Activated CD8-positive, alpha-beta T cell treated with anti-CD3 and anti-CD28 coated beads, Interleukin-2, amount 10 ng/mL, durations not matched to agents 7 days and 5 days (primary cell): ENCODE measurements around the gene SYNE1. TPM values are rescaled to one million over a fixed set of nuclear protein-coding genes. Genes with fewer than 3 reads are reported as not detected.

Experiments
- ATAC-seq: fragments of 150-1000 bp; cut with Tn5 transposase; one replicate; pipeline ENCODE4 v1.10.0; 2021; ENCODE audit warnings: moderate library complexity
- CTCF ChIA-PET: fragments of 350-600 bp; sonication (Branson Sonifier 250); formaldehyde crosslinking; loops from one replicate; lab custom pipeline; 2021; ENCODE audit warnings: antibody characterized with exemption; lab: Charles Lee
- POLR2A ChIA-PET: fragments of 350-600 bp; sonication (Branson Sonifier 250); formaldehyde crosslinking; loops from one replicate; lab custom pipeline; 2021; ENCODE audit warnings: antibody characterized with exemption; lab: Charles Lee
- DNase-seq: peaks from one replicate; pipeline ENCODE4 v3.0.0-alpha.2; 2020
- H3K27ac Mint-ChIP-seq: one replicate; pipeline ENCODE4 v1.8.0; 2021; ENCODE audit warnings: mild to moderate bottlenecking, mixed read lengths
- H3K27me3 Mint-ChIP-seq: one replicate; pipeline ENCODE4 v1.8.0; 2021; ENCODE audit warnings: low read depth, mixed read lengths
- H3K36me3 Mint-ChIP-seq: one replicate; pipeline ENCODE4 v1.8.0; 2021; ENCODE audit warnings: low read depth, mixed read lengths
- H3K4me1 Mint-ChIP-seq: one replicate; pipeline ENCODE4 v1.8.0; 2021; ENCODE audit warnings: low read depth, mixed read lengths
- H3K4me3 Mint-ChIP-seq: one replicate; pipeline ENCODE4 v1.8.0; 2021; ENCODE audit warnings: mild to moderate bottlenecking, mixed read lengths
- H3K9me3 Mint-ChIP-seq: one replicate; pipeline ENCODE4 v1.8.0; 2022; ENCODE audit warnings: mixed read lengths; ENCODE audit not compliant: insufficient read depth
- total RNA-seq, 2 experiments: library from RNA; stranded (reverse); gene quantifications; one replicate each; pipeline ENCODE4 v1.2.3, GENCODE V29; 2021

Gene SYNE1
- total RNA-seq, 2 experiments from 2014 or later: 57.0 to 63.8 TPM

DNA sequence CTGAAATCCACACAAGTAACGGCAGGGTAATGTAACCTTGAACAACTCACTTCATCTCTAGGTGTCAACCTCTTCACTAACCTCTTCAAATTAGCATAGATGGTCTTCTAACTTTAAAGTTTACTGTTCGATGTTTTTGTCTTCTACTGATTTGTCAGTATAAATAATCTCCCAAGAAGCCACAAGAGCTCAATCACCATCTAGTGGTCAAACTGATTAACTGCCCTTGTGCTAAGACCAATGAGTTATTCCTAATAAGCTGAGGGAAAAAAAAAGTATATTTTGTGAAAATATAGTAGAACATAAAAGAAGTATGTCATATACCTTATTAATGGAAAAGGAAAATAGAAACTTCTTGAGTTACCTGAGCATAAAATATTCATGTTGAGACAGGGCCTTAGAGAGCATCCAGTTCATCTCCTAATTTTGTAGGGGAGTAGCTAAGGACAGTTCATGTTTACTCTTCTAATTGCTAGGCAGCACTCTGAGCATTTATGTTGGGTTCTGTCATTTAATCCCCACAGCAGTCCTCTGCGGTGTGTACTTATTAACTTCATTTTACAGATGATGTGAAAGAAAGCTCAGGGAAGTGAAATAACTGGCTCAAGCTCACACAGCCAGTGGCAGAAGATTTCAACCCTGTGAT is 512.6 kb downstream of the SYNE1 start:
- Mint-ChIP-seq H3K4me1 (no peaks in the 10 kb centered on the region), H3K9me3 (no peaks in the 10 kb centered on the region), H3K36me3 (peaks cover 44% of the 10 kb centered on the region), H3K27ac (no peak overlapping the region), H3K27me3 (no peaks in the 10 kb centered on the region), H3K4me3 (no peak overlapping the region)
- ATAC-seq (no peak), DNase-seq (no peak)
- ChIA-PET POLR2A (no interaction called here), CTCF (interaction anchor here (0.6 to 2.2 kb wide), 17 partner anchors 9 to 683 kb away, joined by 3 to 21 read pairs (median 3); no protein-coding TSS in a partner anchor)

DNA sequence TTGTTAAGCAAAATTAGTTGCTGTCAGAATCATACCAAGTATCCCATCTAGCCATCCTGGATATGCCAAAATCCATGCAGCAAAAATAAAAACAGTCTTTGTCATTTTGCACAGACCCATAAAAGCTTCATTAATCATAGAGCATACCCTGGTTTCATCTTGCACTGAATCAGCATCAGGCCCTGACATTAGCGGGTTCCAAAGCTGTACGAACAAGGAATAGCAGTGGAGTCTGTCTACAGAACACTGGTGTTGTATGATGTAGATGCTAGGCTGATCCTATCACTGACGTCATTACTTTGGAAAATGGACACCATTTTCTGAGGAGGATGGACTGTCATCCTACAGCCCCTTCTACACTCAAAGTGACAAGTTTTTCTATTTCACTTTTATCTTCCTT is 514.1 kb downstream of the SYNE1 start:
- Mint-ChIP-seq H3K4me3 (no peak overlapping the region), H3K27me3 (no peaks in the 10 kb centered on the region), H3K36me3 (peaks cover 39% of the 10 kb centered on the region), H3K27ac (no peak overlapping the region), H3K4me1 (peaks cover under 1% of the 10 kb centered on the region), H3K9me3 (no peaks in the 10 kb centered on the region)
- DNase-seq (no peak), ATAC-seq (no peak)
- ChIA-PET CTCF (interaction anchor here (0.7 to 1.1 kb wide), 2 partner anchors 12 to 433 kb away, joined by 3 read pairs; no protein-coding TSS in a partner anchor), POLR2A (no interaction called here)

DNA sequence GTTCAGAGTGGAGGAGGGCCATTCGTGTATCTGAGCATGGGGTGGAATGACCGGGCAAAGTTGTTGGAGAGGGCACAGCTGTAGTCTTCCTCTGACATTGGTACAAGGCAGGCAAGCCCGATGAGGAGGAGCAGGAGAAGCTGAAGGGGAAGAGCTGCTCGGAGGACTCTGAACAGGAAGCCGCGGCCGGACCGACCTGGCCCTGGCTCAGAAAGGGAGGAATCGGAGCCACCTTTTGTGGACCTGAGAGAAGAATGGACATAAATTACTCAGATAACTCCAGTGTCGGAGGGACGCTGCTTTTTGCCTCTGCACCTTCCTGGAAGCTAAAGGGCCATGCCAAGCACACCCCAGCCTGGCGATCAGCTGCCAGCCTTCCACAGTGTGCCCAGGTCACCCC is 514.7 kb downstream of the SYNE1 start:
- Mint-ChIP-seq H3K9me3 (no peaks in the 10 kb centered on the region), H3K27me3 (no peaks in the 10 kb centered on the region), H3K27ac (no peak overlapping the region), H3K4me3 (no peak overlapping the region), H3K4me1 (peaks cover 7% of the 10 kb centered on the region), H3K36me3 (peaks cover 35% of the 10 kb centered on the region)
- ChIA-PET POLR2A (no interaction called here), CTCF (interaction anchor here (1.3 to 1.4 kb wide), 2 partner anchors 216 to 432 kb away, joined by 3 to 4 read pairs; no protein-coding TSS in a partner anchor)
- DNase-seq (no peak), ATAC-seq (no peak)

DNA sequence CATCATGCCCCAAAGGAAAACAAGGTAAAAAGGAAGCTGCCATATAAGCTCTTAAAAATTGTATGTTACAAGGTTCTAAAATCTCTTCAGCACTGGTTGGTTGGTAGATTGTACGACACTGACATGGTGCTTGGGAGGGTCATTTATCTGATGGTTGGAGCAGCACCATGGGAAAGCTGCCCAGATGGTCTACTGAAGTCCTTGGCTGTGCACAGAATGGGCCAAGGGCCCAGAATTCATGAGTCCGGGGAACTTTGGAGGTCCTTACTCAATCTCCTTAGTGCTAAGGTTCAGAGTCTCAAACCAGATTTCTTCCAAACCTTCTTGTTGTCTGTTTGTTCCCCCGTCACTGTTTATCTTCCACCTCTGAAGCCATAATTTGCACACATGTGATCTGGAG is 515.3 kb downstream of the SYNE1 start:
- ChIA-PET POLR2A (no interaction called here), CTCF (interaction anchor here (1.3 to 1.8 kb wide), 3 partner anchors 217 to 431 kb away, joined by 3 to 4 read pairs (median 4); no protein-coding TSS in a partner anchor)
- Mint-ChIP-seq H3K27me3 (no peaks in the 10 kb centered on the region), H3K4me3 (no peak overlapping the region), H3K27ac (no peak overlapping the region), H3K36me3 (peaks cover 34% of the 10 kb centered on the region), H3K4me1 (peaks cover 7% of the 10 kb centered on the region), H3K9me3 (no peaks in the 10 kb centered on the region)
- ATAC-seq (no peak), DNase-seq (no peak)

DNA sequence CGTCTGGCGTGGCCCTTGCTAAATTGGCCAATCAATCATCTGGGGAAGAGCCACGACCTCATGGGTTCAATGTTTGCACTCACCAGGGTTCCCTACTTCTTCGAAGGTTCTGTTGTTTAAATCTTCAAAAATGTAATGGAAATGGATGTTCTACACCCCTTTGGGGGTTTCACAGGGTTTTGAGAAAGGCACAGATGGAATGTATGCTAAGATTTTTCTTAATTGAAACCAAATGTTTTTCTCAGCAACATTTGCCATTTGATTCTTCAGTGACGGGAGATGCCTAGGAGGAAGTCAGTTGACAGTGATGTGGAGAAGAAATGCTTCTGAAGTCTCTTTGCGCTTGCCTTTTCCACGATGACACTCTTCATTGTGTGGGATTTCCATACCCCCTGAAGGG is 517.3 kb downstream of the SYNE1 start:
- H3K27ac Mint-ChIP-seq: no peak overlapping the region
- no peak overlapping the region for H3K4me3 Mint-ChIP-seq
- H3K4me1 Mint-ChIP-seq: peaks cover 7% of the 10 kb centered on the region
- H3K36me3 Mint-ChIP-seq: peaks cover 34% of the 10 kb centered on the region
- ChIA-PET CTCF (no interaction called here), POLR2A (no interaction called here)
- ATAC-seq (no peak), DNase-seq (no peak)
- H3K9me3 Mint-ChIP-seq: no peaks in the 10 kb centered on the region
- H3K27me3 Mint-ChIP-seq: no peaks in the 10 kb centered on the region

DNA sequence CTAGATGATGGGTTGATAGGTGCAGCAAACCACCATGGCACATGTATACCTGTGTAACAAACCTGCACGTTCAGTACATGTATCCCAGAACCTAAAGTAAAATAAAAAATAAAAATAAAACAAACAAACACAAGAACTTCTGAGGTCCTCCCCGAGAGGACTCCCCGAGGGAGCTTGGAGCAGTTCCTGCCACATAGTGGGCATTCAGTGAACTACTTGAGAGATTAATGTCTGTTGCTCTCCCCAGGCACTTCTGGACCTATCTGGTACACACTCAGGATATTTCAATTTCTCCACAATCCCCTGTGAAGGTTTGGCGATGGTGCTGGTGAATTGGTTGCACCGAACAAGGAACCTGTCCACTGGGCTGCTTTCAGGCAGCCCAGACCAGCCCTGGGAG is 518.5 kb downstream of the SYNE1 start:
- Mint-ChIP-seq H3K36me3 (peaks cover 32% of the 10 kb centered on the region), H3K4me1 (peaks cover 7% of the 10 kb centered on the region), H3K4me3 (no peak overlapping the region), H3K9me3 (no peaks in the 10 kb centered on the region), H3K27ac (no peak overlapping the region), H3K27me3 (no peaks in the 10 kb centered on the region)
- CTCF ChIA-PET: no interaction called here
- DNase-seq (no peak), ATAC-seq (no peak)
- POLR2A ChIA-PET: no interaction called here

DNA sequence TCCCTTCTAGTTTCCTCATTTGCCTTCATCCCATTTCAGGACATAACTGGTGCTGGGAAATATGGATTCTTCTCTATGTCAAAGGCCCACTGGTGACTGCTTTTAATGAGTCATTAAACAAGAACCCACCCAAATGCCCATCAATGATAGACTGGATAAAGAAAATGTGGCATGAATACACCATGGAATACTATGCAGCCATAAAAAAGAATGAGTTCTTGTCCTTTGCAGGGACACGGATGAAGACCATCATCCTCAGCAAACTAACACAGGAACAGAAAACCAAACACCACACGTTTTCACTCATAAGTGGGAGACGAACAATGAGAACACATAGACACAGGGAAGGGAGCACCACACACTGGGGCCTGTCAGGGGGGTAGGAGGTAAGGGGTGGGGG is 518.9 kb downstream of the SYNE1 start:
- Mint-ChIP-seq H3K4me3 (no peak overlapping the region), H3K27ac (no peak overlapping the region), H3K27me3 (no peaks in the 10 kb centered on the region), H3K36me3 (peaks cover 32% of the 10 kb centered on the region), H3K9me3 (no peaks in the 10 kb centered on the region), H3K4me1 (peaks cover 7% of the 10 kb centered on the region)
- ATAC-seq (no peak), DNase-seq (no peak)
- CTCF ChIA-PET: interaction anchor here (1.4 kb wide), 1 partner anchor 8 kb away, joined by 3 read pairs; no protein-coding TSS in a partner anchor
- POLR2A ChIA-PET: no interaction called here

DNA sequence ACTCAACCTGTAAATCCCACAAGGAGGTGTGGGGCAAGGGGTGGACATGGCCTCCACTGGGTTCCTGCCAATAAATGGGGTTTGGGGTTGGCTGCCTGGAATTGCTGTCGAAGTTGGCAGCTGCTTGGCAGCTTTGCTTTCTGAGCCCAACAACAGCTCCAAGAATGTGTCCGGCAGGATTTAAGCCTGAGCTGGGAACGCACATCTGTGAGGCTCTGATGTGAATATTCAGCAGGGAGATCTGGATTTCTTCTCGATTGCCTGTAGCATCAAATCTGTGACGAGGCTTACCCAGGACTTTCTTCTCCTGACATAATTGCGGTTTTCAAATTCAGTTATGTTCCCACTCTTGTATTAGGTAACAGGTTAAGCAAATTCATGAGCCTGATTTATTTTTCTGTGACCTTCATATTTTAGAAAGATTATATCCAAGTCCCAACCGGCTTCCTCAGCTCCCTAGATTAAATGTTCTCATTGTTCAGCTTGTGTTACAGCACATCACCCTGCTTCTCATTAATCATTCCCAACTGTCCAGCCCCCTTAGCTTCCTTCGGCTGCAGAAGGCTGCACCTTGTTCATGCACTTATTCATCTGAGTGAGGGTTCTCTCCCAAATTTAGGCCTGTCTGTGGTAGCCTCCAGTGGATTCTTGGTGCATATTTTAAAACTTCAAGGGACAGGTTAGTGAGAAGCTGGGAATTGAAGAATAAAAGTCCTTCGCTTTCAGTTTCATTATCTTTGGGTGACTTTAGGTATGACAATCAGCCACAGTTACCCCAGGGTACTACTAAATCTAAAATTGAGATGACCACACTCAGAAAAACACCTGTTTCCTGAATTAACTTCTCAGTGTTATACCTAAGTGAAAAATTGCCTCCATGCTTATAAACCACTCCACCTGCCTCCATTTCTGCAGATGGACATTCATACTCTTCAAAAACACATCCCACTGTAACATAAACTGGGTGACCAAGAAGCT is 519.7 kb downstream of the SYNE1 start:
- no peak for DNase-seq
- ChIA-PET POLR2A (interaction anchor here (0.6 kb wide), 1 partner anchor 876 kb away, joined by 3 read pairs; no protein-coding TSS in a partner anchor), CTCF (interaction anchor here (1.4 kb wide), 1 partner anchor 8 kb away, joined by 3 read pairs; no protein-coding TSS in a partner anchor)
- Mint-ChIP-seq H3K27ac (no peak overlapping the region), H3K27me3 (no peaks in the 10 kb centered on the region), H3K9me3 (no peaks in the 10 kb centered on the region), H3K36me3 (peaks cover 31% of the 10 kb centered on the region), H3K4me3 (no peak overlapping the region), H3K4me1 (peaks cover 7% of the 10 kb centered on the region)
- ATAC-seq: peak; percentile 39

DNA sequence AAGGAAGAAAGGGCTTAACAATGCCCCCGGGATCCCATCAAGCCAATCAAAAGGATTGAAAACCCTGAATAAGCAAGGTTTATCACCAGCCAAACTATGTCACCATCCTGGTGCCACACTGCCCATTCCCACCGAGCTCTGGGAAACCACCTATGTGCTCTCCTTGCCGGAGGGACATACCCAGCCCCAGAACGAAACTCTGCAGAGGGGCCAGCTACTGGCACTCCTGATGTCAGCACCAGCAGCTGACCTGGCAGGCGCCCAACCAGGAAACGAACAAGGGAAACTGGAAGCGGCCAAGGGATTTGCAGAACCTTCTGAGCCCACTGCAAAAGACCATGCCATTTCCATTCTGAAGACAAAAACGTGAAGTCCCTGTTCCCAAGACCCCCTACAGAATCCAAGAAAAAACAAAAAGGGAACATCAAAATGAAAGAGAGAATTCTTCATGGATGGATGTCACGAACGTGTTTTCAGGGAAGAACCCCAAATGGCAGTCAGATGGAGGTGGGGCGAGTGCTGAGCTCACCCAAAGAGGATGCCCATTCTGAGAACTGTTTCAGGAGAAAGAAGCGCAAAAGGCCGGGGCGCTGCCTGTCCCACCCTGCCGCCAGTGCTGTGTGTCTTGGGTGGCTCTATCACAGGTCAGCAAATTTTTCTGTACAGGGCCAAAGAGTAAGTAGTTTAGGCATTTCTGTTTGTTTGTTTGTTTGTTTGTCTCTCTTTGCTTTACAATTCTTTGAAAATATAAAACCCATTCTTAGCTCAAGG is 524.5 kb downstream of the SYNE1 start:
- ChIA-PET POLR2A (no interaction called here), CTCF (no interaction called here)
- H3K4me3 Mint-ChIP-seq: no peak overlapping the region
- H3K27ac Mint-ChIP-seq: no peak overlapping the region
- no peaks in the 10 kb centered on the region for H3K9me3 Mint-ChIP-seq
- no peaks in the 10 kb centered on the region for H3K36me3 Mint-ChIP-seq
- DNase-seq (no peak), ATAC-seq (no peak)
- peaks cover 4% of the 10 kb centered on the region for H3K27me3 Mint-ChIP-seq
- peaks cover 8% of the 10 kb centered on the region for H3K4me1 Mint-ChIP-seq

DNA sequence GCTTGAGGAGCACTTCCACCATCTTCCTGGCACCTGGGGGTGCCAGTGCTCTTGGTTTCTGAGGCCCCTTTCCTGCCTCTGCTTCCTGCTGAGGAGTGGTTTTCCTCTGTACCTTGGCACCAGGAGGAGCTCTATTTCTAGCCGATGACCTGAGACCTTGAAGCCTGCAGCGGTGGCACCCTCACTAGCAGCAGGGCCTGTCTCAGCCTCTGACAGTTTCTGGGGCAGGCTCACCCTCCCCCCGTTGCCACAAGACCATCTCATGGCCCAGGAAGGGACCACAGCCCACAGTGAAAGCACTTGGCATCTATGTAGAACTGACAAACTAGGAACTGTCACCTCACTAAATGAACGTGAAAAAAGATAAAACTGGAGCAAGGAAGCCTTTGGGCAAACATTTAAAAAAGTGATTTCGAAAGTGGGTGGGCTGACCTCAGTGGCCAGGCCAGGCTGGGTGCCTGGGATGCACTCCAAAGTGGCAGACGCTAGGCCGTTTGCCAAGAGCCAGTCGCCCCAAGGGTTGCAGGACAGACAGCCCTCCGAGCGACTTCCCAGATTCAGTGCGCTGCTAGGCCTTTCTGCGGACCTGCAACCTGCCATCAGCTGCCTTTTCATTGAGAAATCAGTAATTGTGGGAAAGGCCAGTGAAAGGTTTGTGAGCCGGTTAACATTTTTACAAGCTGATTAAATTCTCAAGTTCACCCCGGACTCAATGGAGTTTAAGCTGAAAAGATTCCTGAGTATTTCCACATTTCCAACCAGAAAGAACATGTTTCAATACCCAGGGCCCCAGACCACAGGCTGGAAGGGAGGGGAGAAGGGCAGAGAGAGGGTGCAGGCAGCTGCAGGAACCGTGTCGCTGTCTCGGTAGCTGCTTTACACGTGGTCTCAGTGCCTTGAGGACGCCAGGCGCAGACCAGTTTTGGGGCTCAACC is 526.0 kb downstream of the SYNE1 start:
- Mint-ChIP-seq H3K4me3 (no peak overlapping the region), H3K36me3 (no peaks in the 10 kb centered on the region), H3K4me1 (peaks cover 5% of the 10 kb centered on the region), H3K27me3 (peaks cover 4% of the 10 kb centered on the region), H3K9me3 (no peaks in the 10 kb centered on the region), H3K27ac (no peak overlapping the region)
- DNase-seq (no peak), ATAC-seq (peak; percentile 39)
- CTCF ChIA-PET: interaction anchor here (0.6 to 1.3 kb wide), 2 partner anchors 12 to 17 kb away, joined by 3 read pairs; no protein-coding TSS in a partner anchor
- POLR2A ChIA-PET: no interaction called here
